ENCODE results near the gene KRT76. TPM values are rescaled to one million over a fixed set of nuclear protein-coding genes. Genes with fewer than 3 reads are reported as not detected.

KRT76 gene
- total and polyA plus RNA-seq, 2 donors from 2014 or later = not detected

DNA sequence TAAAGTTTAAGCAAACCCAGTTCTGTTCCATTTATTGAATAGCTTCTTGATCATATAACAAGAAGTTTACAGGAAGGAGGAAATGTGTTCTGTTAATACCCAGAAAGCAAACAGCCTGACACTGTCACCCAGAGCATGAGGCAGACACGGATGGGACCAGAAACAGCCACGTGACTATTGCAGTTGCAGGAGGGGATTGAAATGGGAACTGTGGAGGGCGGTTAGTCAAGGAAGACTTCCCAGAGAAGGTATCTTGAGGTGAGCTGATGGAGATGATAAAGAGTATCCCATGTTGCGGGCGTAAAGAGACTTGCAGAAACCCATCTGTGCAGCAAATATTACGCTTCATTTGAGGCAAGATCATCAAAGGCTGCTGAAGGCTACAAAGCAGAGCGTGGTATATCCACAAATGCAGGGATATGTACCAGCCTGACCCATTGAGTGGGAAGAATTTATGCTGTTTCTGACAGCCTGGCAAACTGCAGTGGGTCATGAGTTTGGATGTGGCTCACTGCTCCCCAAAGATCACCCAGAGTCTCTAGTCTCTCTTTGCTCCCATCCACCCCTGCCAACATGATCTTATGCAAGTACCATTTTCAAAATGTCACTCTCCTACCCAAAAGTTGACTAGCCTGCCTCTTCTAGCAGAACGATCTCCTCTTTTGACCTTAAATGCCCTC lies 20.7 kb downstream of the KRT76 start:
- Histone ChIP-seq H3K4me1 (ENCODE audit: control insufficient read depth in 2 of 3, insufficient read depth in 2 of 3, low read depth in 1 of 3, low read length in 3 of 3) (peaks cover 0 to 7% (median 0%) of the 10 kb centered on the region in 3 donors), H3K27ac (ENCODE audit: low read depth in 2 of 2, low read length in 2 of 2) (no peak overlapping the region), H3K4me3 (ENCODE audit: low read length in 3 of 3) (no peak overlapping the region), H3K9me3 (ENCODE audit: control insufficient read depth in 2 of 3, insufficient read depth in 1 of 3, low read length in 3 of 3) (no peaks in the 10 kb centered on the region), H3K27me3 (ENCODE audit: control insufficient read depth, insufficient read depth, low read length) (no peaks in the 10 kb centered on the region), H3K36me3 (ENCODE audit: control insufficient read depth in 2 of 3, insufficient read depth in 3 of 3, low read length in 3 of 3) (no peaks in the 10 kb centered on the region), H3K9ac (ENCODE audit: low read length in 3 of 3) (no peak overlapping the region)
- FAIRE-seq = no peak
- intact Hi-C loops (cut with DNase I) = no loop called here
- TF ChIP-seq, protein P1, sequence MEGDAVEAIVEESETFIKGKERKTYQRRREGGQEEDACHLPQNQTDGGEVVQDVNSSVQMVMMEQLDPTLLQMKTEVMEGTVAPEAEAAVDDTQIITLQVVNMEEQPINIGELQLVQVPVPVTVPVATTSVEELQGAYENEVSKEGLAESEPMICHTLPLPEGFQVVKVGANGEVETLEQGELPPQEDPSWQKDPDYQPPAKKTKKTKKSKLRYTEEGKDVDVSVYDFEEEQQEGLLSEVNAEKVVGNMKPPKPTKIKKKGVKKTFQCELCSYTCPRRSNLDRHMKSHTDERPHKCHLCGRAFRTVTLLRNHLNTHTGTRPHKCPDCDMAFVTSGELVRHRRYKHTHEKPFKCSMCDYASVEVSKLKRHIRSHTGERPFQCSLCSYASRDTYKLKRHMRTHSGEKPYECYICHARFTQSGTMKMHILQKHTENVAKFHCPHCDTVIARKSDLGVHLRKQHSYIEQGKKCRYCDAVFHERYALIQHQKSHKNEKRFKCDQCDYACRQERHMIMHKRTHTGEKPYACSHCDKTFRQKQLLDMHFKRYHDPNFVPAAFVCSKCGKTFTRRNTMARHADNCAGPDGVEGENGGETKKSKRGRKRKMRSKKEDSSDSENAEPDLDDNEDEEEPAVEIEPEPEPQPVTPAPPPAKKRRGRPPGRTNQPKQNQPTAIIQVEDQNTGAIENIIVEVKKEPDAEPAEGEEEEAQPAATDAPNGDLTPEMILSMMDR (IDR thresholded peaks at IDR 0.05; ENCODE audit: borderline replicate concordance, extremely low read depth, insufficient read depth) = no peak
- DNase-seq = no peak

DNA sequence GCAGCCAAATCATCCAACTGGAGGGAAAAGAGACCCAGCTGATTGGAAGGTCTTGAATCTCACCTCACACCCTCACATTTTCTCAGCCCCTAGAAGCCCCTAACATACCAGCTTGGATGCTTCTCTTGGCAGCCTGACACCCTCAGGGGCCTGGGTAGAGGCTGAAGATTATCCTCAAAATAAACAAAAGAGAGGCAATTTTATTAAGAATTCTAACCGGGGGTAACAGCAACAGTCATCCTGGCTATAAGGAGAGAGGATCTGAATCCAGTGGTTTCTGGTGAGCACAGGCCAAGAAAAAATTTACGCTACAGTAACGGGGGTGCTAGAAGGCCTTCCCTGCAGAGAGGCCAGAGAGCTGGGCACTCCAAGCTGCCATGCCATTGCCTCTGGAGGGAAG lies 21.6 kb downstream of the KRT76 start:
- Histone ChIP-seq H3K27me3 (ENCODE audit: control insufficient read depth, insufficient read depth, low read length) (no peaks in the 10 kb centered on the region), H3K36me3 (ENCODE audit: control insufficient read depth in 2 of 3, insufficient read depth in 3 of 3, low read length in 3 of 3) (no peaks in the 10 kb centered on the region), H3K4me3 (ENCODE audit: low read length in 3 of 3) (no peak overlapping the region), H3K27ac (ENCODE audit: low read depth in 2 of 2, low read length in 2 of 2) (no peak overlapping the region), H3K9ac (ENCODE audit: low read length in 3 of 3) (no peak overlapping the region), H3K4me1 (ENCODE audit: control insufficient read depth in 2 of 3, insufficient read depth in 2 of 3, low read depth in 1 of 3, low read length in 3 of 3) (peaks cover 0 to 7% (median 0%) of the 10 kb centered on the region in 3 donors), H3K9me3 (ENCODE audit: control insufficient read depth in 2 of 3, insufficient read depth in 1 of 3, low read length in 3 of 3) (no peaks in the 10 kb centered on the region)
- intact Hi-C loops (cut with DNase I) = no loop called here
- DNase-seq = no peak
- TF ChIP-seq, protein P1 (IDR thresholded peaks at IDR 0.05; ENCODE audit: borderline replicate concordance, extremely low read depth, insufficient read depth) = no peak
- no peak for FAIRE-seq

DNA sequence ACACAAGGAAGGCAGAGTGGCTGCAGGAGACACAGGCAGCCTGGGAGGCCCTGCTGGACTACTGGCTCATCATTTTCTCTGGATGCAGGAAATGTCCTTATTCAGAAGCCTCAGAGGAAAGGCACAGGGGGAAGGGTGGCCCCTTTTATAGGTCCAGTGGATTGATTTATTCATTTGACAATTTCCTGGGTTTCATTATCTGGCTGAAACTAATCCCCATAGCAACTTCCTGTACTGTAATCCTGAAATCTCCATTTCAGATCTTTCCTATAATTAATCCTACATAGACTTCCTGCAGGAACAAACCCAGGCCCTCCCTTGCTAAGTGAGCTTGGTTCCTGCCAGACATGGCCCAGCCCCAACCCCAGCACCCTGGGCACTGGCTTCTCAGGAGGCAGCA lies 23.0 kb downstream of the KRT76 start:
- H3K4me1 ChIP-seq (ENCODE audit: control insufficient read depth in 2 of 3, insufficient read depth in 2 of 3, low read depth in 1 of 3, low read length in 3 of 3) = peaks cover 0 to 7% (median 0%) of the 10 kb centered on the region in 3 donors
- H3K27ac ChIP-seq (ENCODE audit: low read depth in 2 of 2, low read length in 2 of 2) = no peak overlapping the region
- H3K27me3 ChIP-seq (ENCODE audit: control insufficient read depth, insufficient read depth, low read length) = no peaks in the 10 kb centered on the region
- intact Hi-C loops (cut with DNase I) = no loop called here
- TF ChIP-seq, protein P1 (IDR thresholded peaks at IDR 0.05; ENCODE audit: borderline replicate concordance, extremely low read depth, insufficient read depth) = no peak
- H3K9ac ChIP-seq (ENCODE audit: low read length in 3 of 3) = no peak overlapping the region
- H3K36me3 ChIP-seq (ENCODE audit: control insufficient read depth in 2 of 3, insufficient read depth in 3 of 3, low read length in 3 of 3) = no peaks in the 10 kb centered on the region
- peak in 2 of 5 donors; percentile 1 to 25 for DNase-seq
- FAIRE-seq = no peak
- H3K9me3 ChIP-seq (ENCODE audit: control insufficient read depth in 2 of 3, insufficient read depth in 1 of 3, low read length in 3 of 3) = no peaks in the 10 kb centered on the region
- no peak overlapping the region for H3K4me3 ChIP-seq (ENCODE audit: low read length in 3 of 3)

All from kidney (tissue), 14 donors.